DOHH2 (cell line): Measurements from ENCODE around the gene AGER.
"Not testable (repeated sequence)": the region's sequence is repeated elsewhere in the genome, so short reads cannot be mapped to it uniquely, and the experiment has no call there.

Experiments
- EZH2phosphoT487 ChIP-seq: fragments of 200-600 bp; sonication (generic); IDR thresholded peaks from 2 replicates; pipeline ENCODE4 v1.6.1; 2017; ENCODE audit warnings: borderline replicate concordance, mild to moderate bottlenecking, antibody characterized with exemption, low read length, moderate library complexity, mixed read lengths
- TF ChIP-seq, protein P1 (sequence below): fragments of 200-600 bp; sonication (generic); IDR thresholded peaks from one replicate; pipeline ENCODE4 v1.5.1; 2014; ENCODE audit warnings: antibody characterized with exemption, mild to moderate bottlenecking, low read depth, low read length; ENCODE audit not compliant: poor library complexity, severe bottlenecking

DNA sequence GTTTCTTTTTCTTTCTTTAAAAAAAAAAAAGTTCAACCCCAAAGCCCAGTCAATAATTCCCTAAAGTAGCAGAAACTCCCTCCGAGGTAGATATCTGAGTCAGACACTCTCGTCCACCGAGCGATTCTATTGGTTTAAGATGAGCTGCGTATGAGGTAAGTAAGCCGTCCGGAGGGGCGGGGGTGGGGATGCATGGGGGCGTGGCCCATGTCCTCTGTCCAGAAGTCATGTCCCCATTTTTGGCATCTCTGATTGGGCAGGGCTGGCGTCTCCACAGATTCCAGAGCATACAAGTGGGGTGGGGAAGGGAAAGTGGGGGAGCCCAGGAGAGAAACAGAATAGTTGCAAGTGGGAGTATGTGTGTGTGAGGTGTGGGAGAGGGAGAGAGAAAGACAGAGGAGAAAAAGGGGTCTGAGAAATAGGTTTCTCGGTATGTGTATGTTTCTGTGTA, 1.7 kb upstream of the AGER start:
- TF ChIP-seq, protein P1, sequence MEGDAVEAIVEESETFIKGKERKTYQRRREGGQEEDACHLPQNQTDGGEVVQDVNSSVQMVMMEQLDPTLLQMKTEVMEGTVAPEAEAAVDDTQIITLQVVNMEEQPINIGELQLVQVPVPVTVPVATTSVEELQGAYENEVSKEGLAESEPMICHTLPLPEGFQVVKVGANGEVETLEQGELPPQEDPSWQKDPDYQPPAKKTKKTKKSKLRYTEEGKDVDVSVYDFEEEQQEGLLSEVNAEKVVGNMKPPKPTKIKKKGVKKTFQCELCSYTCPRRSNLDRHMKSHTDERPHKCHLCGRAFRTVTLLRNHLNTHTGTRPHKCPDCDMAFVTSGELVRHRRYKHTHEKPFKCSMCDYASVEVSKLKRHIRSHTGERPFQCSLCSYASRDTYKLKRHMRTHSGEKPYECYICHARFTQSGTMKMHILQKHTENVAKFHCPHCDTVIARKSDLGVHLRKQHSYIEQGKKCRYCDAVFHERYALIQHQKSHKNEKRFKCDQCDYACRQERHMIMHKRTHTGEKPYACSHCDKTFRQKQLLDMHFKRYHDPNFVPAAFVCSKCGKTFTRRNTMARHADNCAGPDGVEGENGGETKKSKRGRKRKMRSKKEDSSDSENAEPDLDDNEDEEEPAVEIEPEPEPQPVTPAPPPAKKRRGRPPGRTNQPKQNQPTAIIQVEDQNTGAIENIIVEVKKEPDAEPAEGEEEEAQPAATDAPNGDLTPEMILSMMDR = not testable (repeated sequence)
- TF ChIP-seq EZH2phosphoT487 = not testable (repeated sequence)
